Hematopoietic multipotent progenitor cell treated with erythropoietin and hydrocortisone succinate and interleukin-3 and kit ligand, for 6 days (in vitro differentiated cells): ENCODE data around the gene THSD4.

Experiments used
- DNase-seq: peaks from one replicate; pipeline ENCODE4 v3.0.0-alpha.2; 2015

THSD4 gene

DNA sequence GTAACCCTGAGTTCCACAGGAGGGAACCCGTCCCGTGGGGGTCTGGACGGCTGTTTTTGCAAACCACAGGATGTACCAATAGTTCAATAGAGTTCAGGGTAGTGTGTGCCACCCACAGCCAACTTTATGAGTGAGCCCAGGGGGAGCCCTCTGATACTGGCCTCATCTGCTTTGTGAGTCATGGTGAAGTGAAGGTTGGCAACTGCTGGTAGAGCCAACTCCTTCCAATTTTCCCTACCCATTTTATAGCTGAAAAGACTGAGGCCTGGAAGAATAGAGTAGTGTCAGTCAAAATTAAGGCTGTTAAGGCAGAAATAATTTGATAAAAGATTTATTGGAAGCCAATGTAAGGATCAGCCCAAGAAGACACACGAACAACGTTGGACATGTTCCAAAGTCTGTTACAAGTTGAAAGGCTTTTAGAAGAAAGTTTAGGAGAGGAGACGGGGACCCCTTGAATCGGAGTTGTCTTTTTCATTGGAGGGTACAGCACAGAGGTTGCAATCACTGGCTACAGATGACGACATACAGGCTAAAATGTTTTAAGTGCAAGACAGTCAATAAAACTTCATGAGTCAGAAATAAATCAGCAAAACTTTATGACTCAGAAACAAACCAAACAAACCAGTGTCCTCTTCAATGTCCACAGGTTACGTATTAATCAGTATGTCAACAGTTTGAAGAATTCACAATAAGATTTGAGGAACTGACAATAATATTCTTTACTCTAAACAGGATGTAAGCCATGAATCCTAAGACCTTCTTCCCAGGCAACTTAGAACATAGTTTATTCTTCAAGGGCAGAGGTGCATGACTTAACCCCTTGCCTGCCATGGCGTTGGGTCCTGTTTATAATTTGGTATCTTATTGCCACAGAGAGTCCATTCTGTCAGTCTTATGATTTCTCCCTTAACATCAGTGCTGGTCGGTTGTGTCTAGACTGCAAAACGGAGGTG, 632.1 kb downstream of the THSD4 start:
- DNase-seq, result no peak

DNA sequence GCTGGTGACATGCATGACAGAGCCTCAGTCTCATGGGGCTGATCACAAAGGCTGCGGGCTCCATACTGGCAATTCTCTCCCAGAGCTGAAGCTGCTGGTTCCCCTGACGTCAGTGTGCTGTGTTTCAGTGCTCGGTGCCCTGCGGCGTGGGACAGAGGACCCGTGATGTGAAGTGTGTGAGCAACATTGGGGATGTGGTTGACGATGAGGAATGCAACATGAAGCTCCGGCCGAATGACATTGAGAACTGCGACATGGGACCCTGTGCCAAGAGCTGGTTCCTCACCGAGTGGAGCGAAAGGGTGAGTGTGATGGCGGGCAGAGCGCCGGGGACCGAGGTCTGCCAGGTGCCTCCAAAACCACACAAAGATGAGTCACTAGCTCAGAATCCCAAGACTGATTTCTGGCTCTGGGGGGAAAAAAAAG, 633.0 kb downstream of the THSD4 start:
- DNase-seq, result no peak

DNA sequence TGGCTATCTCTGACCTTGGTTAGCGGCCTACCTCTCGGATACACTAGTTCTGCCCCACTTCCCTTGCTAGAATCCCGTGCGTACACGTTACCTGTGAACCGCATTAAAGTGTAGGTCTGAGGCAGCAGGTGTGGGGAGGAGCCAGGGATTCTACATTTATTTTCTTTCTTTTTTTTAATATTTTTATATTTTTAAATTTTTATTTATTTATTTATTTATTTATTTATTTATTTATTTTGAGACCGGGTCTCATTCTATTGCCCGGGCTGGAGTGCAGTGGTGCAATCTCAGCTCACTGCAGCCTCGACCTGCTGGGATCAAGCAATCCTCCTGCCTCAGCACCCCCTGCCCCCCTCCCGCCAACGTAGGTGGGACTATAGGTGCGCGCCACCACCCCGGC, 634.2 kb downstream of the THSD4 start:
- DNase-seq, result no peak

DNA sequence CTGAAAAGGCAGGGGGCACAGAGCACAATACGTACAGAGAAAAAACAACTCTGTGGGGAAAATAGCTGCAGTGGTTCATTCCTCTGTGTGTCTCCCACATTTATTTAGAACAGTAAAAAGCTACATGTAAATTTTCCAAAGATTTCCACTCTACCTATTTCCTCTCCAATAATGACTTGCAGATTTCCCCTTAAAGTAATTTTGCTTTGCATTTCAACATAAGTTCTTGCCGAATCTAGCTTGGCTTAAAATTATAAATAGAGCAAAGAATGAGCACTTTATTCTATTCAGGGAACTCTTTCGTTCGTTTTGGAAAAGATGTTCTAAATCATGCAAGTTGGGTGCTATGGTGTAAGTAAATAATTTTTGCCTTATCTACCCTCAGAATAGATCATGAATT, 636.9 kb downstream of the THSD4 start:
- DNase-seq, result no peak

DNA sequence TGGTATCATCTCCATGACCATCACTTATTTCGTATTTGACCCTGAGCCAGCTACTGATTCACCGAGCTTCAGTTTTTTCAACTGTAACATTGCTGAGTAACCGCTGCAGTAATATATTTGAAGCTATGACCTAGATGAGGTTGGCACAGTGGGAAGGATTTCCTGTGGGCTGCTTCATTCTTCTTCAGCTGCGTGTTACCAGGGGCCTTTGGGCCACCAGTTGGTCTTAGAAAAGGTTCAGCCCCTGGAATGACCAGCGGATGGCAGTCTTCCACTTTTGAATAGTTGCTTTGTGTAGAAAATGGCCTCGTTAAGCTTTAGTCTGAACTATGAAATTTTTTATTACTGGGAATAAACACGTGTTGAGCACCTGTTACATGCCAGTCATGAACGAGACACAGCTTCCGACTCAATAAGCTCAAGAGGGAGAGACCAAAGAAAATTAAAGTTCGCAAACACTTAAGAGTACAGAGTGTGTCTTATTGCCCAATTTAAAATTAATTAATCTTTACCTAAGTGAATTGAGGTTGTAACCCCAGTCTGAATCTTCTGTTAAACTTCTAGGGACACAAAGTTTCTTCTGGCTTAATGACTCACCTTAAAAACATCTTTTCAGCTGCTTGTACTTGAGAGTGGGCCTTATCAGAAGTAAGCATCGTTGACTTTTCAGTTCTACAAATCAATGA, 637.5 kb downstream of the THSD4 start:
- DNase-seq, result peak; percentile 45

DNA sequence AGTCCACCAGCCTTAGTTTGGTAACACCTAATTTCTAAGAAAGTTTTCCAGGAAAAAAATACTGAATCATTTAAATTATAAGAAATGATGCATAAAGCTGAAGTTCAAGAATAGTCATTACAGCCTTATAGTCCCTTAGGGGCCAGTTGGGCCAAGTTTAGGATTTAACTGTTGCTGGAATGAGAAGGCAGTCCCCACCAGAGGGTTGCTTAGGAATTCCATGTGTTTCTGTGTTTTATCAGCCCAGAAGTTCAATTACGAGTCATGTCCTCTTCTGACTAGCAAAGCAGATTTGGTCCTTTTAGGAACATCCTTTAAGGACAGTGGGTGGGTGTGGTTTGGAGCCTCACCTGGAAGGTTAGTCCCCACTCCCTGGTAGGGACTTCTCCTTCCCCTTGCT, 638.1 kb downstream of the THSD4 start:
- no peak for DNase-seq

DNA sequence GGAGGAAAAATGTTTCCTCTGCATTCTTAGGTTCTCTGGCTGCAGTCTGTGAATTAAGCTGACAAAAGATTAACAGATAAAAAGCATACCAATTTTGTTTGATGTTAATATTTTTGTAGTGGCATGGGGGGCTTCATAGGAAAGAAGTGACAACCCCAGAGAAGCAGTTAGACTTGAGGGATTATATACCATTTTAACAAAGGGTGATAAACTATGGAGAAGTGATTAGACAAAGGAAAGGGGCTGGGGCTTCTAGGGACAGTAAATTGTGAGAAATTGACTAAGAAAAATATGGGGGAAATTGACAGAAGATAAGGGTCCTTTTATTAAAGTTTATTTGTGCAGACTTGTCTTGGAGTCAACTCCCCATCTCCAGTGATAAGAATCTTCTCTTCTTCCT, 639.4 kb downstream of the THSD4 start:
- no peak for DNase-seq

DNA sequence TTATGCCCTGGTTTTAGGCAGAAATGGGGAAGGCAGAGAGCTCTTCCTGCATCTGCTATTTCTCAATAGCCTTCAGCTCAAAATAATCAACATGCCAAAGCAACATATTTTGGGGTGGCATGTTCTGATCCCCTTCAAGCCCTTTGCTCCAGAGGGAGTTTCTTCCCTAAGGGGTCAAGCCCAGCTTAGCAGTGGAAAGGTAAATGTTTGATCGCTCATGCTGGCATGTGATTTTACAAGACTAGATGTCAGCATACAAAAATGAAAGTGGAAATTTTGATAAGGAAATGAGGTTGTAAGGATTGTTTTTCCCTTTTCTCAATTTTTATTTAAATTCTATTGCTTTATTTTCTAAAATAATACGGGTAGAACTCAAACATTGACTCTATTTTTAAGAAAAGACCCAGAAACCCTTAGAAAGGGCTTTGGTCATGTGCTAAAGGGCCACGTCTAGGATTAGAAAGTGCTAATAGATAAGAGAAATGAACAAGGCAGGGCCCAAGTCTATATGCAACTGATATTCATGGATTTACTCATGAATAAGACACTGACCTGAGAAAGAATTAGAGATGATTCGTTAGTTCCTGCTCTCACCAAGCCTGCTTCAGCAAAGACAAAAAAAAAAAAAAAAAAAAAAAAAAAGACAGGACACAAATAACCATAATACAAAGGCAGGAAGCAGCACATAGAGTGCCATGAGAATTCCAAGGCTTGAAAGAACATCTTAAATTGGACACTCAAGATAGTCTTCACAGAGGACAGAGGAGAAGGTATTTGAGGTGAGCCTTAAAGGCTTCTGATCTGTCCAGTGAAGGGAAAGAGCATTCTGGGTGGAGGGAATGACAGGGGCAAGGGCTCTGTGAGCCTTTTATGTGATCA, 640.1 kb downstream of the THSD4 start:
- DNase-seq, result no peak

DNA sequence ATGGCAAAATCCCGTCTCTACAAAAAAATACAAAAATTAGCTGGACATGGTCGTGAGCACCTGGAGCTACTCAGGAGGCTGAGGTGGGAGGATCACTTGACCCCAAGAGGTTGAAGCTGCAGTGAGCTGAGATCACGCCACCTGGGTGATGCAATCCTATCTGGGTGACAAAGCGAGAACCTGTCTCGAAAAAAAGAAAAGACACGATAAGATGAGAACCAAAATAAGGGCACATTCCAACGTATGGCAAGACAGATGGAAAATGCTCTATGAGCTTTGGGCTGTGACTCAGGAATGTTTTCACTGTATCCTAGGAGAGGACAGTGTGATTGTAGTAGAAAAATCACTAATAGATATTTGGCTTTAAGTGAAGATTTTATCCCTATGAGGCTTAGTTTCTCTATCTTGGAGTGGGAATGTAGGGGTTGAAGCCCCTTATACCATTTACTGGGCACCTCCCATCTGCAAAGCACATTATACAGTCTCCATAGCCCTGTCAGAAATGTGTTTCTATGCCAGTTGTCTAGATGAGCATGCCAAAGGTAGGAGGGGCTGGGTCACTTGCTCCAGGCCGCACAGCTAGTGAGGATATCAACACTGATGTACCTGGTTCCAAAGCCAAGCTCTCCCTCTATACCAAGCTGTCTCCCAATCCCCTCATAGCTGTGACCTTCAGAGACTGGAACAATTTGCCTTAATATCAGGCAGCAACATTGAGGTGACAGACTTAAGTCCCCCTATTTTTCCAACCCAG, 641.5 kb downstream of the THSD4 start:
- no peak for DNase-seq

DNA sequence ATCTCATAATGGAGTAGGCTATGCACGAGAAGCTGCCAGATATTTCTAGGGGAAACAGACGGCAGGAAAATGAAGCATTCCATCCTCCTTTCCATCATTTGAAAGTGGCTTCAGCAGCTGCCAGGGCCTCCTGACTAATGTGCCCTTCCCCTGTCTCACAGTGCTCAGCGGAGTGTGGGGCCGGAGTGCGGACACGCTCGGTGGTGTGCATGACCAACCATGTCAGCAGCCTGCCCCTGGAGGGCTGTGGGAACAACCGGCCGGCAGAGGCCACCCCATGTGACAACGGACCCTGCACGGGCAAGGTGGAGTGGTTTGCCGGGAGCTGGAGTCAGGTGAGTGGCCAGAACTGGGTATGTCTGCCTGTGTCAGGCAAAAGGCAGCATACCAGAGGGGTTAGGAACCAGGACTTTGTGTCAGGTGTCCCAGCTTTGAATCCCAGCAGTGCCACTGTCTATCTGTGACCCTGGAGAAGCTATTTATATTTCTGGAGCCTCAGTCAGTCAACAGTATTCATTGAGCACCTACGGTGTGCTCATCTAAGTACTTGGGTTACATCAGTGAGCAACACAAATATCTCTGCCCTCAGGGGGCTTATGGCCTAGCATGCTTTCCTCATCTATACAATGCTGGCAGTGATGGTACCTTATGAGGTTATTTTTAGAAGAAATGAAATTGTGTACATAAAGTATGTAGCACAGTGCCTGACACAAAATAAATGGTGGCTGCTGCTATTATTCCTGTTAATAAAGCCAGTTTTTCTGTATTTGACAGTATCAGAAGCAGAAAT, 642.7 kb downstream of the THSD4 start:
- DNase-seq, result no peak

DNA sequence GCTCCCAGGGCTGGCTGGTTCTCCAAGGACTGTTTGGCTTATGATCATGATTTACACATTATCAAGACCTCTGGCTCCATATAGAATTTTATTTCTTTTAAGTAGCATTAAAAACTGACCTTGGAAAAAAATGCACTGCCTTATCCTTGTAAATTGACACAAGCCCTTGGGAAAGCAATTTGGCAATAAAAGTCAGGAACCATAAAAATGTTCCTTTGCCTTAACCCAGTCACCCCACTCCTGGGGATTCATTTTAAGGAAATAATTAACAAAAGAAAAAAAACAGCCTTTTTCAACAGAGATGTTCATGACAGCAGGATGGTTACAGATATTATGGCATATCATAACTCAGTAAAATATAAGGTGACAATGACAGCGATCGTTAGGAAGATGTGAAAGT, 643.4 kb downstream of the THSD4 start:
- DNase-seq, result no peak

DNA sequence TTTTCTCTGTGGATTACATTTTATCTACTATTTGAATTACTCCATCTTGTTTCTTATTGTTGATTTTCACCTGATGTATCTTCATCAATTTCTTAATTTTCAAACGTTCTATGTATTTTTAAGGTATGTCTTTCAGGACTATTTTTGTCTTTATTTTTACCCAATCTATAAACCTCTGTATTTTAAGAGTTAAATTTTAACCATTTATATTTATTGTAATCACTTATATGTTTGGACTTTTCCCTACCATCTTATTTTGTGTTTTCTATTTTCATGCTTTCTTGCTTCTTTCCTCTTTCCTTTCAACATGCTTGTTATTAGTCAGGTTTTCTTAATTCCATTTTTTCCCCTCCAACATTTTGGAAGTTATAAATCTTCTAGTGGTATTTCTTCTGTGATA, 645.6 kb downstream of the THSD4 start:
- DNase-seq, result no peak

DNA sequence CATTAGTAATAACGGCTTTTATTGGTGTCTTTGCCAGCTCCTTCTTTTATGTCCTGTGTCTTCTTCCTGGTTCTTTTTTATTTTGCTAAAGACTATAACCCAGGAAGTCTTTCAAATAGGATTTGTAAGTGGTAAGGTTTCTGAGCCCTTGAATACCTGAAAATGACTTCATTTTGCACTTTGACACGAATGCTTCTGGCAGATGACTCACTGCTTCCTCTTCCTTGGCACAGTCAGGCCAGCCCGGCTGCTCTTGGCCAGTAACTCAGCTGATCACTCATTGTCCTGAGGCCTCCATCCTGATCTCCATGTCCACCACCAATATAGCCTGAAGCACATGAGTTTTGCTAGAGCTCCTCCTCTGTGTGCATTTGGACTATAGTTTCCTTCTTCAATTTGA, 646.4 kb downstream of the THSD4 start:
- DNase-seq, result no peak

DNA sequence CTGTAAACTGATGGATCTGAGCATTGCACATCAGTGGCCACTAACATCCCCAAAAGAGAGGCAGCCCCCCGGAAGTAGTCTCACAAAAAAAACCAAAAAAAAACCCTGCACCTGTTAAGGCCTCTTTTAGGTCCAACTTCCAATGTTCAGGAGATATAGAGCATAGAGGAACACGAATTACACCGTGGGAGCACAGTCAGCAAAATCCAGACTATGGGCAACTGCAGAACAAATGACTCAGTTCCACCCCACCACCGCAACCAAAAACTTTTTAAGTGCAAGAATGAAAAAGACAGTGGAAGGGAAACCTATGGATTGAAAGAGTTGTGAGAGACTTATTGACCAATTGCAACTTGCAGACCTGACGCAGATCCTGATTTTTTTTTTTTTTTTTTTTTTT, 652.9 kb downstream of the THSD4 start:
- DNase-seq, result no peak

DNA sequence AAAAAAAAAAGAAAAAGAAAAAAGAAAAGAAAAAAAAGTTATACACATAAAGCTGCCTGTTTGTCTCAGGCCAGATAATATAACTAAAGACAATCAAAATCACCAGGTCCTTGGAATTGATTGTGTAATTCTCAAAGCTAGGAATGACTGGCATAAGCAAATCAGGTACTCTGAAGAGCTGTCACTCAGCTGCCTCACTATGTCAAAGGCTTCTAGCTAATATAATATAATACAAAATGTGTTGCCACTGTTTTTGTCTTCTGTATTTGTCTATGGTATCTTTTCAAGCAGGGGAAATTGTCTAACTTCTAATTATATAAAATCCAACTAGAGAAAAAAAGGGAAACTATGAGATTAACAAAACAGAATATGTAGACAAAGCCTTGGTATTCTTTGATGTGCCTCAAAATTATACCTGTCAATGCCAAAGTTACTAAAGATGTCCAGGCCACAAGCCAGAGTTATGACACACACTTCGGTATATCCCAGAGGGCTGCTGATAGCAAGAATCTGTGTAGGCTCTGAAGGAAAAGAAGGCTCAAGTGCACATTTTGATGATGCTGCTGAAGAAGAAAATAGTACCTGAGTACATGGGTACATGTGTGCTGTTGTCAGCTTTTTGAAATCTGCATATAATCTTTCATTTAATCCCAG, 658.1 kb downstream of the THSD4 start:
- DNase-seq, result no peak

DNA sequence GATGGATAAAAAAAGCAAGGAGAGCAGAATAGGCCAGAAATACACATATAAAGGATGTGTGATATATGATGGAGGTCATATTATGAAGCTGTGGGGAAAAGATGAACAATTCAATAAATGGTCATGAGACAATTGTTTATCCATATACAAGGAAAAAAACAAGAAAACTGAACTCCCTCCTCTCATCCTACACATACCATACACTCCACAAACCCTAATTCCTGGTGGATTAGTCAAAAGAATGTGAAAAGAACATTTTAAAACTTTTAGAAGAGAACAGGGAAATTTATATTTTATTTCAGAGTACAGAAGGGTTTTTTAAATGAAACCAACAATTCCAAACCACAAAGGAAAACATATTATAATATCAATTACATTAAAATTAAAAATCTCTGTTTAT, 660.6 kb downstream of the THSD4 start:
- DNase-seq, result no peak

DNA sequence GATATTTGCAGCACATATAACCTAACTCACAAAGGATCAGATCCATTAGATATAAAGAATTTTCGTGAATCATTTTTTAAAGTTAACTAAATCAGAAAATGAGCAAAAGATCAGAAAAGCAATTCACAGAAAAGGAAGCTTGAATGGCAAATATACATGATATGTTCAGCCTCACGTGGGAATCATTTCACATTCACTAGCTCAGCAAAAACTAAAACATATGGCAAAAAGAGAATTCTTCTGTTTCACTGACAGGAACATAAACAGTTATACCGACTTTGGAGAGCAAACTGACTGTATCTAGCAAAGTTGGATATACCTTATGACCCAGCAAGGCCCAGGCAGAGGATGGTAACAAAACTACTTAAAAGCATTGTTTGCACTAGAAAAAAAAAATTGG, 661.0 kb downstream of the THSD4 start:
- DNase-seq, result no peak

DNA sequence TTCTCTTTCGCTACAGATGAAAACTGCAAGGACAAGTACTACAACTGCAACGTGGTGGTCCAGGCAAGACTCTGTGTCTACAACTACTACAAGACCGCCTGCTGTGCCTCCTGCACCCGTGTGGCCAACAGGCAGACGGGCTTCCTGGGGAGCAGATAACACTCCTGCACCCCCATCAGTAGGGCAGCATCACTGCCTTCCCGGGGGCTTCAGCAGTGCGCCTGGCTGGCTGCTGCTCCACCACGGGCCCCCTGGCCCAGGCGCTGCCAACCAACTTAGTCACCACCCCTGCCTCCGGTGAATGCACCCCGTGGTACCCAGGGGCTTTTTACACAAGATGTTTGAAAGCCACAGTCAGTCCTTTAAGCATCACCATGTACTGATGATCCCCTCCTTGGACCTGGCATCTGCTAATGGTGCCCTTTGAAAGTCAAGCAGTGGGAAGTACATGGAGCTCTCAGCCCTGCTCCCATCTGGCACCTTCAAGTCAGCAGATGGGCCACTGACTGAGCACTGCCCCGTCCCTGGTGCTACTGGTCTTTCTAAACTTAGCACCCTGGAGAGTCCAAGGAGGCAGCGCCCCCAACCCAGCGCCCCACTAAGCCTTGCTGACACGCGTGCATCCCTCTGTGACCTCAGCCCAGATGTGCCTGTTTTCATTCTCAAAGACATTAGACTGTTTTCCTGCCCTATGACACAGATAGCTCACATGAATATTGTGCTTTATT, 662.1 kb downstream of the THSD4 start:
- no peak for DNase-seq

DNA sequence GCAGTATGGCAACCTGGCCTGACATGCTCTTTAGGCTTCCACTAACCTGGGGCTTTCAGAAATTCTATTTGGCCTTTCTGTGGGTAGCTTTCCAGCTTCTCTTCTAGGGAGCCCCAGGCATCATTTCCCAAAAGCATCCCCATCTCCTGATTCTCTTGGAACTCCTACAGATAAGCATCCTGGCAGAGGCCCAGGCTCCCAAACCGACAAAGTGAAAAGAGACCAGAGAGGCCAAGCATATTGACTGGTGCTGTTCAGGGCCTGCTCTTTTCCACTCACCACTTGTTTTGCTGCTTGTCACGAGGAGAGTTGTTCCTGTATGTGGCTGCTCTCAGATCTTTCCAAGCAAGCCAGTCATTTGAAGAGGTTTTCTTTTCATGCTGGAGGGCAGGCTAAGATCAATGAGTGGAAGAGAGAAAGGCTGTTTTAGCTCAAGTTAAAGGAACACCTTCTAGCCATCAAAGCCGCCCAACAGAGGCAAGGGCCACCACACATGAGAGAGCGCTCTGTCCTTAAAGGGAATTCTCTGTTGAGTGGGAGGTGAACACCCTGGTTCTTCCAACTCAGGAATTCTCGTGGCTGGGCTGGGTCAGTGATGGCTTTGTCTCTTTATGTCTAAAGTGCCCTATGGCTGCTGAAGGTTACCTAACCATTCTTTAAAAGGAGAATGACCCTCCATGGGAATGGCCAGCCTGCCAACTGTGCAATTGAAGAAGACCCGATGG, 664.0 kb downstream of the THSD4 start:
- DNase-seq, result no peak
